Measurements from ENCODE around the gene MMP10. TPM values are rescaled to one million over a fixed set of nuclear protein-coding genes. Genes with fewer than 3 reads are reported as not detected.

The MMP10 gene
- total and polyA plus RNA-seq, 2 donors (not counting 1 experiment from before 2014, with no cell fraction given): not detected

- Histone ChIP-seq H4K20me1 (ENCODE audit: control insufficient read depth, insufficient read depth, low read length, poor library complexity, severe bottlenecking) (no peaks in the 10 kb centered on the region), H3K27ac (ENCODE audit: low read length in 2 of 2) (no peak within 1 kb of the TSS), H3K79me2 (ENCODE audit: control insufficient read depth, insufficient read depth, low read length) (no peaks in the 10 kb centered on the region), H3K27me3 (replicated peaks in 1 of 4; ENCODE audit: control extremely low read depth in 1 of 4, control insufficient read depth in 3 of 4, insufficient read depth in 4 of 4, low read length in 3 of 4) (peaks cover 0 to 3% (median 0%) of the 10 kb centered on the region in 4 experiments), H3K9me3 (ENCODE audit: control extremely low read depth in 1 of 3, control insufficient read depth in 2 of 3, insufficient read depth in 1 of 3, low read length in 2 of 3) (no peaks in the 10 kb centered on the region), H3K9ac (ENCODE audit: low read length) (no peak within 1 kb of the TSS), H3K4me2 (replicated peaks; ENCODE audit: low read depth, low read length, poor library complexity, severe bottlenecking) (no peak within 1 kb of the TSS), H3K4me1 (ENCODE audit: control insufficient read depth in 2 of 2, insufficient read depth in 2 of 2, low read length in 2 of 2) (no peaks in the 10 kb centered on the region), H3K4me3 (ENCODE audit: control extremely low read depth in 1 of 5, extremely low read depth in 1 of 5, insufficient read depth in 1 of 5, low read depth in 2 of 5, low read length in 4 of 5) (no peak within 1 kb of the TSS), H2AFZ (ENCODE audit: insufficient read depth, low read depth, low read length, poor library complexity, severe bottlenecking) (no peak within 1 kb of the TSS), H3K36me3 (replicated peaks in 1 of 2; ENCODE audit: control extremely low read depth in 1 of 2, control insufficient read depth in 1 of 2, extremely low read depth in 1 of 2, insufficient read depth in 2 of 2, low read length in 1 of 2) (no peaks in the 10 kb centered on the region)
- WGBS (ENCODE audit: insufficient coverage): 100% methylated on average over 1 of the region's 2 CpGs
- H3K9me3 Mint-ChIP-seq (ENCODE audit: insufficient read depth): no peaks in the 10 kb centered on the region
- no peak for ATAC-seq (ENCODE audit: low read depth)
- no peak within 1 kb of the TSS for H3K27ac Mint-ChIP-seq
- CTCF ChIA-PET: no interaction called here
- H3K27me3 Mint-ChIP-seq: peaks cover 2% of the 10 kb centered on the region
- intact Hi-C loops (cut with micrococcal nuclease): loop anchor here (5.0 kb wide), 1 partner anchor 217 kb away; no protein-coding TSS in a partner anchor
- POLR2A ChIA-PET: no interaction called here
- no peak within 1 kb of the TSS for H3K4me3 Mint-ChIP-seq
- no peaks in the 10 kb centered on the region for H3K4me1 Mint-ChIP-seq
- no peak for DNase-seq
- no peak for TF ChIP-seq EZH2 (IDR thresholded peaks at IDR 0.05; ENCODE audit: borderline replicate concordance, insufficient read depth, low read depth, low read length, poor library complexity, severe bottlenecking)
- no peak for TF ChIP-seq CTCF (IDR thresholded peaks at IDR 0.05)
Observed at GRCh38 chr11:102724904-102725500, 55.4 kb downstream of the MMP10 start, which contains the start of gene MMP8. Gene MMP8 (minus strand): TSS chr11:102724954. CDS start chr11:102724855, 99 bp downstream.

GRCh38 chr11:102722821-102723220 lies 57.6 kb downstream of the MMP10 start:
- no peak overlapping the region for H3K4me3 Mint-ChIP-seq
- no peak for ATAC-seq (ENCODE audit: low read depth)

More at GRCh38 chr11:102722821-102723220, 57.6 kb downstream of the MMP10 start:
- Histone ChIP-seq H3K27ac (ENCODE audit: low read length in 2 of 2) (no peak overlapping the region), H3K27me3 (replicated peaks in 1 of 4; ENCODE audit: control extremely low read depth in 1 of 4, control insufficient read depth in 3 of 4, insufficient read depth in 4 of 4, low read length in 3 of 4) (peaks cover 0 to 3% (median 0%) of the 10 kb centered on the region in 4 experiments), H2AFZ (ENCODE audit: insufficient read depth, low read depth, low read length, poor library complexity, severe bottlenecking) (no peak overlapping the region), H4K20me1 (ENCODE audit: control insufficient read depth, insufficient read depth, low read length, poor library complexity, severe bottlenecking) (no peaks in the 10 kb centered on the region), H3K36me3 (replicated peaks in 1 of 2; ENCODE audit: control extremely low read depth in 1 of 2, control insufficient read depth in 1 of 2, extremely low read depth in 1 of 2, insufficient read depth in 2 of 2, low read length in 1 of 2) (no peaks in the 10 kb centered on the region), H3K4me3 (ENCODE audit: control extremely low read depth in 1 of 5, extremely low read depth in 1 of 5, insufficient read depth in 1 of 5, low read depth in 2 of 5, low read length in 4 of 5) (no peak overlapping the region), H3K9me3 (ENCODE audit: control extremely low read depth in 1 of 3, control insufficient read depth in 2 of 3, insufficient read depth in 1 of 3, low read length in 2 of 3) (no peaks in the 10 kb centered on the region), H3K79me2 (ENCODE audit: control insufficient read depth, insufficient read depth, low read length) (no peaks in the 10 kb centered on the region), H3K4me2 (replicated peaks; ENCODE audit: low read depth, low read length, poor library complexity, severe bottlenecking) (no peak overlapping the region), H3K4me1 (ENCODE audit: control insufficient read depth in 2 of 2, insufficient read depth in 2 of 2, low read length in 2 of 2) (no peaks in the 10 kb centered on the region), H3K9ac (ENCODE audit: low read length) (no peak overlapping the region)
- CTCF ChIA-PET: no interaction called here
- intact Hi-C loops (cut with micrococcal nuclease): loop anchor here (5.0 kb wide), 1 partner anchor 219 kb away; no protein-coding TSS in a partner anchor
- POLR2A ChIA-PET: no interaction called here
- Mint-ChIP-seq H3K27me3 (peaks cover 14% of the 10 kb centered on the region), H3K4me1 (no peaks in the 10 kb centered on the region), H3K27ac (no peak overlapping the region), H3K9me3 (ENCODE audit: insufficient read depth) (no peaks in the 10 kb centered on the region)
- no peak for TF ChIP-seq CTCF (IDR thresholded peaks at IDR 0.05)
- TF ChIP-seq EZH2 (IDR thresholded peaks at IDR 0.05; ENCODE audit: borderline replicate concordance, insufficient read depth, low read depth, low read length, poor library complexity, severe bottlenecking): no peak
- DNase-seq: no peak

Measured in B cell (primary cell).